K562 (cell line): ENCODE data around the gene ZRANB1. TPM values are rescaled to one million over a fixed set of nuclear protein-coding genes. Genes with fewer than 3 reads are reported as not detected.

Source experiments
- BDP1 ChIP-seq: IDR thresholded peaks from 3 replicates; pipeline ENCODE4 v1.6.1; 2011; ENCODE audit not compliant: insufficient read length, insufficient read depth
- RBM22 ChIP-seq: fragments of 200-400 bp; formaldehyde crosslinking; IDR thresholded peaks from 2 replicates; pipeline ENCODE4 v1.6.1; 2018; ENCODE audit warnings: low read length, low read depth; ENCODE audit not compliant: poor library complexity, severe bottlenecking
- ZNF23 ChIP-seq: fragments of 250-450 bp; sonication (Bioruptor Pico); IDR thresholded peaks from 2 replicates; pipeline ENCODE4 v1.4.0; 2020; ENCODE audit warnings: mild to moderate bottlenecking
- ZNF41 ChIP-seq: fragments of 250-450 bp; sonication (Bioruptor Pico); conservative IDR thresholded peaks from 2 replicates; pipeline ENCODE4 v1.4.0; 2020; ENCODE audit warnings: mild to moderate bottlenecking
- polyA plus RNA-seq, 8 experiments: library from polyadenylated mRNA; depleted of rRNA in 4 of 8; stranded (reverse) in 5 of 8; unstranded in 3 of 8; fragments of >200 nt; fragmentation: Nextera tagmentation in 2 of 8; fragmentation: Illumina TruSeq in 1 of 8; extraction: Ambion mirVana in 2 of 8; extraction: Trizol in 1 of 8; gene quantifications; 2 replicates each; pipeline versions ENCODE4 v1.2.1 to v1.2.3, GENCODE V29; 2011 to 2014; ENCODE audit warnings: inconsistent platforms in 1 of 8, missing spikeins in 1 of 8
- total RNA-seq, 7 experiments: library from RNA; depleted of rRNA in 6 of 7; stranded (reverse); fragments of >200 nt in 6 of 7; fragmentation: Illumina TruSeq in 2 of 7; extraction: Trizol in 2 of 7; gene quantifications; 2 replicates each; pipeline versions ENCODE4 v1.2.1 to v1.2.3, GENCODE V29; 2011 to 2021; ENCODE audit warnings: low replicate concordance in 1 of 7
- TF ChIP-seq, protein P1 (sequence below): fragments of 450-650 bp; IDR thresholded peaks from 2 replicates; pipeline ENCODE4 v1.6.1; 2016; ENCODE audit warnings: mild to moderate bottlenecking, moderate library complexity

The ZRANB1 gene
- total and polyA plus RNA-seq, 9 of the 15 experiments (the other 6 are each of a cell fraction or from before 2014, with no cell fraction given), result 0.07 to 1.1 (median 0.64) TPM

DNA sequence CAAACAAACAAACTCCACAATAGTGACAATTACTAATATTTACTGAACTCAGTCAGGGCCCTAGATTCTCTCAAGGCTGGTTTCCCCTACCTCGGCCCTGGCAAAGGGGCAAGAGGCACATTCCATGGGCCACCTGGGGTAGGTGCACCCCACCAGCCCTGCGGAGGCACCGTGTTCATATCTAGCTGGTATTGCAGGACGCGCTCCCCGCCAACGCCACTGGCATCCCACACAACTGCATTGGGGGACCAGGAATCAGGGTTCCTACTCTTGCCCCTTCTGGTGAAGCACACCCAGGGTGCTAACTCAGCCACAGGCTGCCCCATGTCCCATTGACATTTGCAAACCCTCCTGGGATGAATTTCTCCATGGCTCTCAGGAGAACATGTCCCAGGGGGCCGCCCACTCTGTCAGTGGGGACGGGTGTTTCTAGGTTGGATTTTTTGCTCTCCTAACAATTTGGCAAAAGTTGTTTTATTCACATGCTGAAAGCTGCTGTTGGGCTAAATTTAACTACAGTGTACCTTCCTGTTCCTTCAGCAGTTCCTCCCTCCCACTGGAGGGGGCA, 76.7 kb downstream of the ZRANB1 start (continued):
- TF ChIP-seq, protein P1, sequence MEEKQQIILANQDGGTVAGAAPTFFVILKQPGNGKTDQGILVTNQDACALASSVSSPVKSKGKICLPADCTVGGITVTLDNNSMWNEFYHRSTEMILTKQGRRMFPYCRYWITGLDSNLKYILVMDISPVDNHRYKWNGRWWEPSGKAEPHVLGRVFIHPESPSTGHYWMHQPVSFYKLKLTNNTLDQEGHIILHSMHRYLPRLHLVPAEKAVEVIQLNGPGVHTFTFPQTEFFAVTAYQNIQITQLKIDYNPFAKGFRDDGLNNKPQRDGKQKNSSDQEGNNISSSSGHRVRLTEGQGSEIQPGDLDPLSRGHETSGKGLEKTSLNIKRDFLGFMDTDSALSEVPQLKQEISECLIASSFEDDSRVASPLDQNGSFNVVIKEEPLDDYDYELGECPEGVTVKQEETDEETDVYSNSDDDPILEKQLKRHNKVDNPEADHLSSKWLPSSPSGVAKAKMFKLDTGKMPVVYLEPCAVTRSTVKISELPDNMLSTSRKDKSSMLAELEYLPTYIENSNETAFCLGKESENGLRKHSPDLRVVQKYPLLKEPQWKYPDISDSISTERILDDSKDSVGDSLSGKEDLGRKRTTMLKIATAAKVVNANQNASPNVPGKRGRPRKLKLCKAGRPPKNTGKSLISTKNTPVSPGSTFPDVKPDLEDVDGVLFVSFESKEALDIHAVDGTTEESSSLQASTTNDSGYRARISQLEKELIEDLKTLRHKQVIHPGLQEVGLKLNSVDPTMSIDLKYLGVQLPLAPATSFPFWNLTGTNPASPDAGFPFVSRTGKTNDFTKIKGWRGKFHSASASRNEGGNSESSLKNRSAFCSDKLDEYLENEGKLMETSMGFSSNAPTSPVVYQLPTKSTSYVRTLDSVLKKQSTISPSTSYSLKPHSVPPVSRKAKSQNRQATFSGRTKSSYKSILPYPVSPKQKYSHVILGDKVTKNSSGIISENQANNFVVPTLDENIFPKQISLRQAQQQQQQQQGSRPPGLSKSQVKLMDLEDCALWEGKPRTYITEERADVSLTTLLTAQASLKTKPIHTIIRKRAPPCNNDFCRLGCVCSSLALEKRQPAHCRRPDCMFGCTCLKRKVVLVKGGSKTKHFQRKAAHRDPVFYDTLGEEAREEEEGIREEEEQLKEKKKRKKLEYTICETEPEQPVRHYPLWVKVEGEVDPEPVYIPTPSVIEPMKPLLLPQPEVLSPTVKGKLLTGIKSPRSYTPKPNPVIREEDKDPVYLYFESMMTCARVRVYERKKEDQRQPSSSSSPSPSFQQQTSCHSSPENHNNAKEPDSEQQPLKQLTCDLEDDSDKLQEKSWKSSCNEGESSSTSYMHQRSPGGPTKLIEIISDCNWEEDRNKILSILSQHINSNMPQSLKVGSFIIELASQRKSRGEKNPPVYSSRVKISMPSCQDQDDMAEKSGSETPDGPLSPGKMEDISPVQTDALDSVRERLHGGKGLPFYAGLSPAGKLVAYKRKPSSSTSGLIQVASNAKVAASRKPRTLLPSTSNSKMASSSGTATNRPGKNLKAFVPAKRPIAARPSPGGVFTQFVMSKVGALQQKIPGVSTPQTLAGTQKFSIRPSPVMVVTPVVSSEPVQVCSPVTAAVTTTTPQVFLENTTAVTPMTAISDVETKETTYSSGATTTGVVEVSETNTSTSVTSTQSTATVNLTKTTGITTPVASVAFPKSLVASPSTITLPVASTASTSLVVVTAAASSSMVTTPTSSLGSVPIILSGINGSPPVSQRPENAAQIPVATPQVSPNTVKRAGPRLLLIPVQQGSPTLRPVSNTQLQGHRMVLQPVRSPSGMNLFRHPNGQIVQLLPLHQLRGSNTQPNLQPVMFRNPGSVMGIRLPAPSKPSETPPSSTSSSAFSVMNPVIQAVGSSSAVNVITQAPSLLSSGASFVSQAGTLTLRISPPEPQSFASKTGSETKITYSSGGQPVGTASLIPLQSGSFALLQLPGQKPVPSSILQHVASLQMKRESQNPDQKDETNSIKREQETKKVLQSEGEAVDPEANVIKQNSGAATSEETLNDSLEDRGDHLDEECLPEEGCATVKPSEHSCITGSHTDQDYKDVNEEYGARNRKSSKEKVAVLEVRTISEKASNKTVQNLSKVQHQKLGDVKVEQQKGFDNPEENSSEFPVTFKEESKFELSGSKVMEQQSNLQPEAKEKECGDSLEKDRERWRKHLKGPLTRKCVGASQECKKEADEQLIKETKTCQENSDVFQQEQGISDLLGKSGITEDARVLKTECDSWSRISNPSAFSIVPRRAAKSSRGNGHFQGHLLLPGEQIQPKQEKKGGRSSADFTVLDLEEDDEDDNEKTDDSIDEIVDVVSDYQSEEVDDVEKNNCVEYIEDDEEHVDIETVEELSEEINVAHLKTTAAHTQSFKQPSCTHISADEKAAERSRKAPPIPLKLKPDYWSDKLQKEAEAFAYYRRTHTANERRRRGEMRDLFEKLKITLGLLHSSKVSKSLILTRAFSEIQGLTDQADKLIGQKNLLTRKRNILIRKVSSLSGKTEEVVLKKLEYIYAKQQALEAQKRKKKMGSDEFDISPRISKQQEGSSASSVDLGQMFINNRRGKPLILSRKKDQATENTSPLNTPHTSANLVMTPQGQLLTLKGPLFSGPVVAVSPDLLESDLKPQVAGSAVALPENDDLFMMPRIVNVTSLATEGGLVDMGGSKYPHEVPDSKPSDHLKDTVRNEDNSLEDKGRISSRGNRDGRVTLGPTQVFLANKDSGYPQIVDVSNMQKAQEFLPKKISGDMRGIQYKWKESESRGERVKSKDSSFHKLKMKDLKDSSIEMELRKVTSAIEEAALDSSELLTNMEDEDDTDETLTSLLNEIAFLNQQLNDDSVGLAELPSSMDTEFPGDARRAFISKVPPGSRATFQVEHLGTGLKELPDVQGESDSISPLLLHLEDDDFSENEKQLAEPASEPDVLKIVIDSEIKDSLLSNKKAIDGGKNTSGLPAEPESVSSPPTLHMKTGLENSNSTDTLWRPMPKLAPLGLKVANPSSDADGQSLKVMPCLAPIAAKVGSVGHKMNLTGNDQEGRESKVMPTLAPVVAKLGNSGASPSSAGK, result no peak
- TF ChIP-seq BDP1, result no peak
- no peak for TF ChIP-seq ZNF23 (CRISPR knock-in tag)
- TF ChIP-seq ZNF41 (CRISPR knock-in tag), result no peak
- TF ChIP-seq RBM22, result no peak
